Esophagus (tissue), 2 donors: Measurements from ENCODE around the gene RGS7. TPM values are rescaled to one million over a fixed set of nuclear protein-coding genes. Genes with fewer than 3 reads are reported as not detected.

Experiments used
- H3K27ac ChIP-seq, 2 donors: one replicate each; pipeline ENCODE4 v1.5.1; 2013; ENCODE audit warnings: low read depth in 2 of 2, mild to moderate bottlenecking in 2 of 2, inconsistent platforms in 1 of 2, low read length in 1 of 2, moderate library complexity in 1 of 2
- H3K27me3 ChIP-seq, 2 donors: one replicate each; pipeline ENCODE4 v1.6.1; 2013; ENCODE audit warnings: low read length in 2 of 2, control low read depth in 1 of 2, mild to moderate bottlenecking in 1 of 2; ENCODE audit not compliant: insufficient read depth in 2 of 2, control insufficient read depth in 1 of 2
- H3K36me3 ChIP-seq, 2 donors: one replicate each; pipeline ENCODE4 v1.6.1; 2013; ENCODE audit warnings: low read length in 1 of 2; ENCODE audit not compliant: control insufficient read depth in 2 of 2, insufficient read depth in 2 of 2
- H3K4me1 ChIP-seq, 2 donors: one replicate each; pipeline ENCODE4 v1.6.1; 2013; ENCODE audit warnings: low read length in 1 of 2; ENCODE audit not compliant: control insufficient read depth in 2 of 2, insufficient read depth in 2 of 2
- H3K4me3 ChIP-seq, 2 donors: one replicate each; pipeline ENCODE4 v1.5.1; 2013; ENCODE audit warnings: low read length in 2 of 2, mild to moderate bottlenecking in 2 of 2, low read depth in 1 of 2, moderate library complexity in 1 of 2
- H3K9me3 ChIP-seq, 2 donors: one replicate each; pipeline ENCODE4 v1.6.1; 2013; ENCODE audit warnings: mild to moderate bottlenecking in 2 of 2, low read depth in 1 of 2, low read length in 1 of 2, moderate library complexity in 1 of 2; ENCODE audit not compliant: control insufficient read depth in 2 of 2, insufficient read depth in 1 of 2
- WGBS, 2 donors: extraction: QIAGEN DNeasy Blood & Tissue Kit; methylation state at CpG; one replicate each; pipeline ENCODE4 v1.1.7; 2013; 5-methylcytosine and 5-hydroxymethylcytosine counted together
- polyA plus RNA-seq, 2 donors: library from polyadenylated mRNA; stranded (reverse); fragments of 200-250 nt; gene quantifications; one replicate each; pipeline ENCODE4 v1.2.3, GENCODE V29; 2013
- donor health status: healthy with polysubstance abuse.
- donor health status: Bipolar disorder and iron deficiency.

Gene RGS7
- polyA plus RNA-seq, 2 donors, result 0.02 TPM; not detected in 1

- Histone ChIP-seq H3K4me1 (no peaks in the 10 kb centered on the region), H3K36me3 (no peaks in the 10 kb centered on the region), H3K27me3 (no peaks in the 10 kb centered on the region), H3K27ac (no peak overlapping the region), H3K9me3 (peaks cover 2 to 3% of the 10 kb centered on the region in 2 donors), H3K4me3 (no peak overlapping the region)
- 81 to 91% methylated on average over 2 of the region's 2 CpGs for WGBS, 2 donors
Observed at GRCh38 chr1:240935920-240936319, 421.1 kb downstream of the RGS7 start.

GRCh38 chr1:240931031-240931430, 426.0 kb downstream of the RGS7 start:
- no peak overlapping the region for H3K4me3 ChIP-seq
- no peaks in the 10 kb centered on the region for H3K36me3 ChIP-seq
- 76 to 78% methylated on average over 4 of the region's 4 CpGs for WGBS, 2 donors
- peaks cover 0 to 3% of the 10 kb centered on the region in 2 donors for H3K9me3 ChIP-seq
- H3K27ac ChIP-seq, result no peak overlapping the region
- H3K4me1 ChIP-seq, result no peaks in the 10 kb centered on the region
- no peaks in the 10 kb centered on the region for H3K27me3 ChIP-seq

GRCh38 chr1:240928265-240928664, 428.7 kb downstream of the RGS7 start:
- Histone ChIP-seq H3K27me3 (no peaks in the 10 kb centered on the region), H3K4me3 (no peak overlapping the region), H3K9me3 (peaks cover 0 to 3% of the 10 kb centered on the region in 2 donors), H3K4me1 (no peaks in the 10 kb centered on the region), H3K36me3 (no peaks in the 10 kb centered on the region), H3K27ac (no peak overlapping the region)
- WGBS, 2 donors, result 91 to 94% methylated on average over 4 of the region's 4 CpGs

GRCh38 chr1:240927821-240928220, 429.2 kb downstream of the RGS7 start:
- 62 to 68% methylated on average over 3 of the region's 3 CpGs for WGBS, 2 donors
- H3K4me3 ChIP-seq, result no peak overlapping the region
- no peaks in the 10 kb centered on the region for H3K36me3 ChIP-seq
- no peaks in the 10 kb centered on the region for H3K4me1 ChIP-seq
- H3K9me3 ChIP-seq, result peaks cover 0 to 3% of the 10 kb centered on the region in 2 donors
- H3K27ac ChIP-seq, result no peak overlapping the region
- no peaks in the 10 kb centered on the region for H3K27me3 ChIP-seq

- 87 to 89% methylated on average over 4 of the region's 4 CpGs for WGBS, 2 donors
- Histone ChIP-seq H3K27me3 (no peaks in the 10 kb centered on the region), H3K4me3 (no peak overlapping the region), H3K9me3 (peaks cover 0 to 3% of the 10 kb centered on the region in 2 donors), H3K4me1 (no peaks in the 10 kb centered on the region), H3K27ac (no peak overlapping the region), H3K36me3 (no peaks in the 10 kb centered on the region)
Observed at GRCh38 chr1:240925273-240925672, 431.7 kb downstream of the RGS7 start.

GRCh38 chr1:240917976-240918375, 439.0 kb downstream of the RGS7 start:
- no peak overlapping the region for H3K4me3 ChIP-seq
- H3K4me1 ChIP-seq, result no peaks in the 10 kb centered on the region
- no peak overlapping the region for H3K27ac ChIP-seq
- no peaks in the 10 kb centered on the region for H3K36me3 ChIP-seq
- no peaks in the 10 kb centered on the region for H3K27me3 ChIP-seq
- 76 to 85% methylated on average over 1 of the region's 1 CpG for WGBS, 2 donors
- no peaks in the 10 kb centered on the region for H3K9me3 ChIP-seq

GRCh38 chr1:240914506-240914905, 442.5 kb downstream of the RGS7 start:
- Histone ChIP-seq H3K4me1 (no peaks in the 10 kb centered on the region), H3K4me3 (no peak overlapping the region), H3K9me3 (no peaks in the 10 kb centered on the region), H3K36me3 (no peaks in the 10 kb centered on the region), H3K27me3 (no peaks in the 10 kb centered on the region), H3K27ac (no peak overlapping the region)
- WGBS, 2 donors, result 23 to 30% methylated on average over 1 of the region's 1 CpG

GRCh38 chr1:240912821-240913220, 444.2 kb downstream of the RGS7 start:
- no peaks in the 10 kb centered on the region for H3K36me3 ChIP-seq
- H3K4me1 ChIP-seq, result no peaks in the 10 kb centered on the region
- no peak overlapping the region for H3K4me3 ChIP-seq
- no peaks in the 10 kb centered on the region for H3K9me3 ChIP-seq
- no peaks in the 10 kb centered on the region for H3K27me3 ChIP-seq
- WGBS, 2 donors, result 64 to 65% methylated on average over 4 of the region's 4 CpGs
- H3K27ac ChIP-seq, result no peak overlapping the region

GRCh38 chr1:240909701-240910457, 447.1 kb downstream of the RGS7 start:
- no peaks in the 10 kb centered on the region for H3K9me3 ChIP-seq
- H3K27ac ChIP-seq, result no peak overlapping the region
- no peak overlapping the region for H3K4me3 ChIP-seq
- no peaks in the 10 kb centered on the region for H3K4me1 ChIP-seq
- WGBS, 2 donors, result 77 to 79% methylated on average over 12 of the region's 12 CpGs
- no peaks in the 10 kb centered on the region for H3K27me3 ChIP-seq
- H3K36me3 ChIP-seq, result no peaks in the 10 kb centered on the region

- H3K27me3 ChIP-seq, result no peaks in the 10 kb centered on the region
- H3K4me3 ChIP-seq, result no peak overlapping the region
- H3K27ac ChIP-seq, result no peak overlapping the region
- H3K4me1 ChIP-seq, result no peaks in the 10 kb centered on the region
- no peaks in the 10 kb centered on the region for H3K36me3 ChIP-seq
- no peaks in the 10 kb centered on the region for H3K9me3 ChIP-seq
Observed at GRCh38 chr1:240906477-240906876, 450.5 kb downstream of the RGS7 start.
